ENCODE results near the gene NGDN.
"Not testable (repeated sequence)": the region's sequence is repeated elsewhere in the genome, so short reads cannot be mapped to it uniquely, and the experiment has no call there.

The NGDN gene, protein sequence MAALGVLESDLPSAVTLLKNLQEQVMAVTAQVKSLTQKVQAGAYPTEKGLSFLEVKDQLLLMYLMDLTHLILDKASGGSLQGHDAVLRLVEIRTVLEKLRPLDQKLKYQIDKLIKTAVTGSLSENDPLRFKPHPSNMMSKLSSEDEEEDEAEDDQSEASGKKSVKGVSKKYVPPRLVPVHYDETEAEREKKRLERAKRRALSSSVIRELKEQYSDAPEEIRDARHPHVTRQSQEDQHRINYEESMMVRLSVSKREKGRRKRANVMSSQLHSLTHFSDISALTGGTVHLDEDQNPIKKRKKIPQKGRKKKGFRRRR

DNA sequence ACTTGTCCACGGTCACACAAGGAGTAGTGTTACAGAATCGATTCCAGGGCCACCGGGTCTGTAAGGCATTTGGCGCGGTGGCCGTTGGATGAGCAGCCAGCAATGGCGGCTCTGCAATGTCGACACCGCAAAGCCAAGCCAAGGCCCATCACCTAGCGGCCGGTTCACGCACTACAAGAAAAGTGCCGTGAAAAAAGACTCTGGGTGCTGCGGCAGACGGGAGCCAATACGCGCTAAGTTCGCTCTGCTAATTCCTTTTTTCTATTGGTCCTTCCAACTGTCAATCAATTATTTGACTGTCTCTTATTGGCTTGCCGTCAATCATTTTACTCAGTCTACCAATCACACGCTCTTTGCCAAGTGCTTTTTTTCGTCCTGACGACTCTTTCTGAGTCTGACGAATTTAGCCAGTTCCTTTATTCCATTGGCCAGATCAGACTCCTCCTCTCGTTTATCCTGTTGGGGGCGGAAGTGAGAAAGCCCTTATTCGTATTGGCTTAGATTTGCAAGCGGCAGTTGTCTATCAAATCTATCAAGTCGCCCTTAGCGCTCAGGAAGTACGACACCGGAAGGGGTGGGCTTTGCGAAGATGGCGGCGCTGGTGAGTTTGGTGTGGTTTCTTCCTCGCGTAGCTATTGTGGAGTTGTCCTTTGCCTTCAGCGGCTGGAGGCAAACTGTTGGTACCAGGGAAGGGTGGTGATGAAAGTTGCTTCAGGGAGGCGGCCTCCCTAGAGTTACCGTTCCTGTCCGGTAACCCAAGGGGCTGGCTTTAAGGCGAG is at the start of gene NGDN:
TSS of gene NGDN (plus strand) at position 577 of the 779 bp plus-strand sequence. CDS start at position 590, 13 bp downstream.
- DNase-seq = peak; percentile 100

DNA sequence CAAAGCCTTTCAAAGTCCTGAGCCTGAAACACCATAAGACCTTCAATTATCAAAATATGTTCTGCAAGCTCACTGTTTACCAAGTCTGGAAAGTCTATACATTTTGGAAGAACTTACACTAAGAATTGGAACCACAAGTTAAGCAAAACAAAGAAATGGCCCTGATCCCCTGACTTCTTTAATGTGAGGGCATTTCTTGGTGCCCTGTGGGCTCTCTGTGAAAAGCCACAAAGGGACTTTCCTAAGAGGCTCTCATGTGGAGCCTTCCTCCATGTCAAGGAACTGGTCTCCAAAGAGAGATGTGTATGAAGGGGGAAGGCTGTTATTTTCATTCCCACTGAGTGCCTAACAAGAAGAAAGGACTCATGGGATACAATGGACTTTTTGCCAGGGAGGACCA is 47.9 kb upstream of the NGDN start:
- no peak for DNase-seq

DNA sequence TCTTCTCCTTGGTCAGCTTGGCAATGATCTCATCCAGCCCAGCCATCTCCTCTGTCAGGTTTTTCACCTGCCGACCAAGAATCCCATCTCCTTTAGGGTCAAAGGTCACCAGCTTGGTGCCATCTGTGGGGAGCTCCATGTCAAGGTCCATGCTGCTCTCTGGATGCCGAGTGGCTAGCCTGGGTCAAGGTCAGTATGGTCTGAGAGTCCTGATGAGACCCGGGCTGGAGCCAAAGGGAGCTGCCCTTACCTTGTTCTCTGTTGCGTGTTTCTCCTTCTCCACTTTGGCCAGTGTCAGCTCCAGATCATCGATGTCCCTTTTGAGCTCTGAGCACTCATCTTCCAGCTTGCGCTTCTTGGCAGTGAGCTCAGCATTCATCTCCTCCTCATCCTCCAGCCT is 45.8 kb upstream of the NGDN start:
- no peak for DNase-seq

DNA sequence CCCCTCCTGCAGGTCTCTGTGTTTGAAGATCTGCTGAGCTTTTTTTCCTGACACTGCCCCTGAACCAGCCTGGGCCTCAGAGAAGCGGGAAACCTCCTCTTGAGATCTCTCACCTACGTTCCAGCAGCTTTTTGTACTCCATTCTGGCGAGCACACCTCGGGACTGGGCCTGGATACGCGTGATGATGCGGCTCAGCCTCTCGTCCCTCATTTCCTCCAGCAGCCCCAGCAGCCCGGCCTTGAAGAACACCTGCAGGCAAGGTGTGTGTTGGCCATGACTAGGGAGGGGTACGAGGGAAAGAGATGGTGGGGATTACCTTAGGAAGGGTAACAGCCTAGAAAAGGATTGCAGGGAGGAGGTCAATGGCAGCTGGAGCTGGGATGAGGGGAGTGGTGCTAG is 44.3 kb upstream of the NGDN start:
- DNase-seq = no peak

DNA sequence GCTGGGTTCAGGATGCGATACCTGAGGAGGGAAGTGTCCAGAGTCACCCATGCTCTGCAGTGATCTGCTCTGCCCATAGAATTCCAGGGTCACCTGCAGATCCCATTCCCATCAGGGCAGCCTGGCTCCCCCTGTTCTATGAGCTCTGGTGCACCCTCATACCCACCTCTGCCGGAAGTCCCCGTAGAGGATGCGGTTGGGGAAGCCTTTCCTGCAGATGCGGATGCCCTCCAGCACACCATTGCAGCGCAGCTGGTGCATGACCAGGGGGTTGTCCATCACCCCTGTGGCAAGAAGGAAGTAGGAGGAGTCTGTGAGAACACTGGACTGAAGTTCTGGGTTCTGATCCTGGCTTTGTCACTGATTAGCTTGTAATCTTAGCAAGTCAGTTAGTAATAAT is 43.7 kb upstream of the NGDN start:
- not testable (repeated sequence) for DNase-seq

DNA sequence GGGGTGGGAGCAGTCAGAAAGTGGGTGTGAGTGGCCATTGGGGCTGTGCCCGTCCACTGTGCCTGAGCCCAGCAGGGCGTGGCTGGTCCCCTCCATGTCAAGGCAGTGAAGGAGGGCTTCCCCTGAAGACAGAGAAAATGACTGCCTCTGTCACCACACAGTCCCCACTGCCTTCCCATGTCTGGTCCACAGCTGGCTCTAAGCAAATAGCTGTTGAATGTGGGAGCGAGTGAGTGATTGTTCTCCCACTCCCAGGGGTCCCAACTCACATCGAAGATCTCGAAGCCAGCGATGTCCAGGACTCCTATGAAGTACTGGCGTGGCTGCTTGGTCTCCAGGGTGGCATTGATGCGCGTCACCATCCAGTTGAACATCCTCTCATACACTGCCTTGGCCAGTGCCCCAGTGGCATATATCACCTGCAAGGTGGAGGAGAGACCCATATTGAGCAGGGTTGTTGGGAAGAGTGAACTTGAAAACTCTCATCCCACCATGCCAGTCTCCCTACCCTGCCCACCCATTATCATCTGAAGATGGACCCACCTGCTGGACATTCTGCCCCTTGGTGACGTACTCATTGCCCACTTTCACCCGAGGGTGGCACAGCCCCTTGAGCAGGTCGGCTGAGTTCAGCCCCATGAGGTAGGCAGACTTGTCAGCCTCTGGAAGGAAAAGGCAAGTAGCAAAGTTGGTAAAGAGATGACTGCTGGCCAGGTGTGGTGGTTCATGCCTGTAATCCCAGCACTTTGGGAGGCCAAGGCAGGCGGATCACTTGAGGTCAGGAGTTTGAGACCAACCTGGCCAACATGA is 40.6 kb upstream of the NGDN start:
- DNase-seq = no peak

DNA sequence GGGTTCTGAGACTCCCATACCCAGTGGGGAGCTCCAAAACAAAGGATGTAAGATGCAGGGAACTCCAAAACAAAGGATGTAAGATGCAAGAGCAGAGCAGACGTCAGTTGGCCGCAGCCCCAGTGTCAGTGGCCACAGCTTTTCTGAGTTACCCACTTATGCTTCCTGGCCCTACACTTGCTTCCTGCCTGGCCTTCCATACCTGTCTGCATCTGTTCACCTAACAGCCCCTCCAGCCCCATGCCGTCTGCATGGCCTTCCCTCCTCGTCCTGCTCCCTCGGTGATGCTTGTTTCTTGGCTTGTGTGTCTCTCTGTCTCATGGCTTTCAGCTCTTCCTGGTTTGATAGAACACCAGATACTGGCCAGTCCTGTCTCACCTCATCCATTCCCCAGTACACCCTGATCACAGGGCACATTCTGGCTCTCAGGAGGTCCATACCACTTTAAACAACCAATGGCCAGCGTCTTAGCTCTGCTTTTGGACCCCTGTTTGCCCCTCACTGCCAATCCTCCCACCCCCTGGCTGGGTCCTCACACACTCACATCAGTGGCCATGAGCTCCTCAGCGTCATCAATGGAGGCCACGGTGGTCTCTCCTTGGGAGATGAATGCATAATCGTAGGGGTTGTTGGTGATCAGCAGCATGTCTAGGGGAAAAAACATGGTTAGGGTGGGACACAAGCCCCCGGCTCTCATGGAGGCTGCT is 39.3 kb upstream of the NGDN start:
- no peak for DNase-seq

DNA sequence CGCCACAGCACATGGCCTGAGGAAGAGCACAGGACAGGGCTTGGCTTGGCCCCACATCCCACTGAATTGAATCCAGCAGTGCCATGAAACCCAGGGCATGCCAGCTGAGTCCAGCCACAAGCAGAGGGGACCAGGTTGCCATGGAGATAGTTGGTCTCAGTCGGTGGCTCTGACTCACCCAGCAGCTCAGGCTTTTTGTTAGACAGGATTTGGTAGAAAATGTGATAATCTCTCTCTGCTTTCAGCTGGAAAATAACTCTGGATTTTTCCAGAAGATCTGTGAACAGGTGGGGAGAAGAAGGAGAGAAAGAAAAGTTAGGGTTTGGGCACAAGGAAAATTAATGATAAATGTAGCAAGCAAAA is 38.8 kb upstream of the NGDN start:
- peak in 1 of 2 experiments; percentile 48 for DNase-seq

DNA sequence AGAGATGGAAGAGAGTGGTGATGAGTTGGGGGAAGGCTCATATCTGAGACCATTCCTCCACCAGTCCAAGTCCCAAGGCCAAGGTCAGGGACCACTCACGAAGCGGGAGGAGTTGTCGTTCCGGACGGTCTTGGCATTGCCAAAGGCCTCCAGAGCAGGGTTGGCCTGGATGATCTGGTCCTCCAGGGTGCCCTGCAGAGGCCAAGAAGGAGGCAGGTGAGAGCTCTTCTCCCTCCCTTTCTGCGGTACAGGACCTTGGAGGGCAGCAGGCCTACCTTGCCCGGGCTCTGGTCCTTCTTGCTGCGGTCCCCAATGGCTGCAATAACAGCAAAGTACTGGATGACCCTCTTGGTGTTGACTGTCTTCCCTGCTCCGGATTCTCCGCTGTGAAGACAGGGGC is 38.0 kb upstream of the NGDN start:
- no peak for DNase-seq

DNA sequence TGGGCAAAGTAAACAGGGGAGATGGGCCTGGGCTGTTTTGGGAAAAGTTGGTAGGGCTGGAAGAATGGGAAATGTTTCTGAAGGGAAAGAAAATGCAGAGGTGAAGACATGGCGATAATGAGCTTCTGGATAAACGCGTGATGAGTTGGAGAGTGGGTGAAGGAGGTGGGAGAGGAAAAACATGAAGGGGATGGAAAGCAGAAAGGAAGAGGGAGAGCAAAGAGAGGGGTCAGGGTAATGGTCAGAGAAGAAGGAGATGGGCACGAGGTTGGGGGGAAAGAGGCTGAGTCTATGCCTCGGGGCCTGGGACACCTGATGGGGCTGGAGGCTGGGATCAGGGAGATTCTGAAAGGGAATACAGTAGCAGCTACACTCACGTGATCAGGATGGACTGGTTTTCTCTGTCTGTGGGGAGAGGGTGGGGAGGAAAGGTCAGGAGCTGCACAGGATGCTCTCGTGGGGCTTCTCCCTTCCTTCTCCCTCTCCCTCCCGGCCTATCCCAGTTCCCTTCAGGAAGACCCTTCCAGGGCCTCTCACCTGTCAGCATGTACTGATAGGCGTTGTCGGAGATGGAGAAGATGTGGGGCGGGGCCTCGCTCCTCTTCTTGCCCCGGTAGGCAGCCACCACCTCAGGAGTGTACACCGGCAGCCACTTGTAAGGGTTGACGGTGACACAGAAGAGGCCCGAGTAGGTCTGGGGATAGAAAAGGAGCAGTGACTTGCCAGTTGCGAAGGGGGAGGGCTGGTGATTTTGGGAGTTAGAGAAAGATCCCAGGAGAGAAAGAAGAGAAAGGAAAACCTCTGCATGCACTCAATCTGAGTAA is 37.2 kb upstream of the NGDN start:
- DNase-seq = no peak

DNA sequence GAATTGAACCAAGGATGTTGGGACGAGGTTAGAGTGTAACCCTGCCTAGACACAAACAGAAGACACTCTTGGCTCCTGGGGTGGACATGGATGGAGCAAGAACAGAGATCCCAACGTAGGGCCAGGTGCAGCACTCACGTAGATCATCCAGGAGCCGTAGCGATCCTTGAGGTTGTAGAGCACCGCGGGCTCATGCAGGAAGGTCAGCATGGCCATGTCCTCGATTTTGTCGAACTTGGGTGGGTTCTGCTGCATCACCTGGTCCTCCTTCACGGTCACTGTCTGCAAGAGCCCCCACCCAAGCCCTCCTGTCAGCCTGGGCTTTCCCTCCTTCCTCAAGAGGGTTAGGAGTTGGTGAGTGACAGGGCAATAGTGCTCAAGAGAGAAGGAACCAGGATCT is 36.6 kb upstream of the NGDN start:
- no peak for DNase-seq

DNA sequence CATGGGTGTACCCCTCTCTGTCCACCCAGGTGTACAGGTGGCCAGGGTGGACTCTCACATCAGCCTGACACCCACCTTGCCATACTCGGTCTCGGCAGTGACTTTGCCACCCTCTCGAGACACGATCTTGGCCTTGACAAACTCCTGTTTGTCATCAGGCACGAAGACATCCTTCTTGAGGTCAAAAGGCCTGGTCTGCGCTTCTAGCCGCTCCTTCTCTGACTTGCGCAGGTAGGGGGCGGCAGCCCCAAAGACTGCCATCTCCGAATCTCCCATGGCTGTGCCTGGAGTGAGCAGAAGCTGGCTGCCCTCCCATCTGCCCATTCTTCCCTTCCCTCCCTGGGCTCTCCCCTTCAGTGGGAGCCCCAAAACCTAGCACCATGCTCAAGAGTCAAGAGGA is 36.0 kb upstream of the NGDN start:
- DNase-seq = no peak

DNA sequence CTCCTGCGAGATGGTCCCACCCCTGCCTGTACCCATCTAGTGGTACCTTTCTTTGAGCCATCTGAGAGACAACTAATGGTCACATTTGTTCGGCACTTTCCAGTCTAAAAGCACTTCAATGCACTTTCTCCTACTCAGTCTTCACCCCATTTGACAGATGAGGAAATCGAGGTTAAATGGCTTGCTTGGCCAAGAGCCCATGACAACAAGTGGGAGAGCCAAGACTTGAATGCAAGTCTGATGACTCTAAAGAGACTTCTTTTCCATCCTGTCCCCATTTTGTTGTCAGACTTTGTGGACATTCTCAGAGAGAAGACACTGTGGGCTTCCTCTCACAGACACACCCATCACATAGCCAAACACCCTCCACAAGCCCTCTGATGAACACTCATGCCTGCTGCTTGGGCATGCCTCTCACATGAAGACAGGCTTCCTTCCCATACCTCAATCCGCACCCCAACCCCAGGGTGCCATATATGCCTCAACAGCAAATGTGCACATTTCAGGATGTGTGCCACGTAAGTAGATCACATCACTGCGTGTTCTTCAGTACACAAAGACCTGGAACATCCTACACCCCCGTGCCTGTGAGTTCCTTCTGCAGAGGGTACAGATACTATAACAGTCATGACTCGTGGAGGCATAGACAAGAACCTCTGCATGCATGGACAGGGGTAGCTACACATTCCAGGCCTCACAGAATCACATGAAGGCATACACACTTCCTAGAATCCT is 34.8 kb upstream of the NGDN start:
- DNase-seq = no peak

DNA sequence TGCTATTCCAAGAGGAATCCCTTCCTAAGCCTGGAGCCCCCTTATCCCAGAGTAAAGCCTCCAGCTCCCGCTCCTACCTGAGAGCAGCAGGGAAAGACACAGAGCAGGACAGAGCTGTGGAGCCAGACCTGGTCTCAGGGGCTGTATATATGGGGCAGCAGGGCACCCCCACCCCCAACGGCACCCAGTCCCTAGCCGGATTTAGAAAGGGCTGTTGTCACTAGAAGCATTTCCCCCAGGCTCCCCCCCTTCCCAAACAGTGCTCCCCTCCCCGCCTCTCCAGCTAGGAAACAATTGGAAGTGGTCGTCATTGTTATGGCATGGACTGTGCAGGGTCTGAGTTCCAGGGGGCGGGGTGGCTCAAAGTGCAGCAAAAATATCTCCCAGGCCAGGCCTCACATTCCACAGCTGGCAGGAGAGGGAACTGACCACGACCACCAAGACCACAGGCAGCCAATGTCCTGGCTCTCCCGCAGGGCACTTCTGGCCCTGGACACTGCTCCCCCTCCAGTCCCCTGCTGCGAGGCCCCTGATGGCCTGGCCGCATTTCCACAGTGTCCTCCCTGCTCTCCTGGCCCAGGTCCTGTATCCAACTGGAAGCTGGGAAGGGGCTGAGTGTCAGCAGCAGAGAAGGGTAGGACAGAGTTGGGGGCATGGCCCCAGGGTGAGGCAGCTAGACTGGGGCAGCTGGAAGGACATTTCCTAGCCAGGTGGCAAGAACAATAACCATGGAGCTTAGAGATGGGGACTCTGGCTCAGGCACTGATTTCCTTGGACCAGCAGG is 33.8 kb upstream of the NGDN start, which contains the start of gene MYH7:
TSS of gene MYH7 (minus strand) at position 118 of the 784 bp plus-strand sequence. CDS start 1,928 bp downstream, outside the sequence.
- DNase-seq = no peak

DNA sequence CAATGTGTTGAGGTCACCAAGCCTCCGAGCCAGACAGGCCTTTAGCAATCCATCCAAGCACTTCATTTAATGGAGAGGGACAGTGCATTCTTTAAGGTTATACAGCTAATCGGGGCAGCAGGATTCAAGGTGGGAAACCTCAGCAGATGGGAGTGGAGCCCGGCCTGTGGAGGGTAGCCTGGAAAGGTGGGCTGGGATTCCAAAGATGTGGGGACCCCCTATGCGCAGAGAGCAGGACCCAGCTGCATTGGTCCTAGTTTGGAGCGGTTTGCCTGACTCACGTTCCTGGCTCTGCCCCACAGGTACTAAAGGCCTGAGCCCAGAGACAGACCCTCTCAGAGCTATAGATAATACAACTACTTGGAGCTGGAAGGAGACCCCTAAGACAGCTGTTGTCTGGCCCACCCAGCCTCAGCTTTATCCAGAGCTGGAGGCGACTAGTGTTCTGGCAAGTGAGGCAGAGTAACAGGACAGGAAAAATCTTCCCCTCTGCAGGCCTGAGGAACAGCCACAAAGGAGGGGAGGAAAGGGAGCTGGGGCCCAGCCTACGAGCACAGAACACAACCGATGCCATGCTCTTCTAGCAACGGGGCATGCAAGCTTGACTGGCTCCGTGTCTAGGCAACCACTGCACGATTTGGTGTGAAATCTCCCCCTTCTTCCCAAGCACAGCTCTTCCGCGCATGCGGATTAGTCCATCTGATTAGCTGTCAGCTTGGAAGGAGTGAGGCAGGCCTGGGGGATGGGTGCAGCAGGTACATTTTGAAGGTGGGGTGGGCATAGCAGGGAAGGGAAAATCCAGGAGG is 33.0 kb upstream of the NGDN start:
- DNase-seq = peak in 1 of 2 experiments; percentile 64

DNA sequence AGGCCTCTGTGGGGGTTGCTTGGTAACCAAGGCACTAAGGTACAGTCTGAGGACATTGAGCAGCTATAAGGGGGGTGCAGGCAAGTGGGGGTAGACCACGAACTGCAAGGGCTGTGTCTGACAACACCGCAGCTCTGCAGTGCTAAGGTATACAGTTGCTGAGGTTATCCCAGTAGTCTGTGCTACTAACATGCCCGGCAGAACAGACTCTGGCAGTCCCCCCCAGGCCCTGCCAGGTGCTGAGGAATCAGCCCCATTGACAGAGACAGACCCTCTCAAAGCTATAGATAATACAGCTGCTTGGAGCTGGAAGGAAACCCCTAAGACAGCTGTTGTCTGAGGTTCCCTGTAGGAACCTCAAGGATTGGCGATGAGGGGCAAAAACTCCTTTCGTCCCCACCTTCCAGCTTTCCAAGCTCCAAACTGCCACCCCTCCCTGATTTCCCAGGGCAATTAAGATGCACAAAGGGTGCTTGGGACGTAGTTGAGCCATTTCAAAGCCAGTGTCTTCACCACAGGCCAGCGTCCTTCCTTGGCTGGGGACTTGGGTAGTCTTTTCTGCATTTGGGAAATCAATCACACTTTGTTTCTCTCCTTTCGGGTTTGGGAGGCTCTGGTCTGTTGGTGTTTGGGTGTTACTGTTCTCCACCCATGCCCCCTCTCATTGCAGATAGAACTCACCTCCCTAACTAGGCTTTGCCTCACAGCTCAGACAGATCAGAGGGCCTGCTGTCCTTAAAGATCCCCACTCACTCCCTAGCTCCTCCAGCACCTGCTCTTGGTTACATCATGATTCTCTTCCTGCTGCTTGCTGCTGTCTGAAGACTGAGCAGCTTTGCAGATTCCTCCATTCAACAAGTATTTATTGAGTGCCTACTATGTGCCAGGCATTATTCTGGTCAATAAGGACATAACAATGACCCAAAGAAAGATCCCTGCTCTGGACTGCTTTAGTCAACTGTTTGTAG is 32.1 kb upstream of the NGDN start:
- no peak for DNase-seq

DNA sequence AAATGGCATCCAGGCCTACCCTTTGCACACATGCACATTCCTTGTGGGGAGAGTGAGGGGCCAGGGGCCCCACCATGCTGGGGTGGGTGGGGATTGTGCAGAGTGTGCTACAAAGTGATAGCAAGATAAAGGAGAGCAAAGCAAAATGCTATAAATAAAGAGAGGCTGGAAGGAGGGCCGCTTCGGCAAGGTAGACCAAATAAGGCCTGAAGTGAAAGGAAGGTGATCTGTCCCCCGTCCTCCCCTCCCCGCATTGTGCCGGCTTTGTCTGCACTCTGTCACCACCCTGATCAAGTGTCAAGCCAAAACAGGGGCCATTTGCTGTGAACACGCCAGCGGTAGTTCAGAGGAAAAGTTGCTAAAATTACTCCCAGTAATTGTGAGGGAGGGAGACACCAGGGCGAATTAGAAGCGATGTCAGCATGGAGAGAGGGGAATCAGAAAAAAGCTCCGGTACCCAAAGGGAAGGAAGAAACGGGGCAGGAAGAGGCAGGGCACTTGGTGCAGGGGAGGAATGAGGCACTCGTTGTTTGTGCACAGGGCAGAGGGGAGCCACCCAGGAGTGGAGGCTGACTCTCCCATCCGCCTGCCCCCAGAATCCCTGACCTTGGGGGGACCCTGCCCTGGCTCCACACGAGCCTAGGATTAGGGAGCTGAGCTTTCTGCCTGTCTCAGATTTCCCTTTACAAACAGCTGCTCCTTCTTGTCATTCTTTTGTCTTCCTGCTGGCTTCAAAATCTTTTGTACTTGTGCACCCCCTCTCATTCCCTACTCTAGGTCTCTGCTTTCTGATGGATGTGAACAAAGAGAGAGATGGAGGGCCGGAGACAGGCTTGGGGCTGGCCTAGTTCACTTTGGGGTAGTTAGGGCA is 31.2 kb upstream of the NGDN start:
- DNase-seq = peak in 1 of 2 experiments; percentile 36

All from NCI-H524 (cell line).